Loucy (cell line): ENCODE measurements around the gene RAB44.

Source experiments
- EZH2phosphoT487 ChIP-seq: fragments of 200-600 bp; IDR thresholded peaks from 2 replicates; pipeline ENCODE4 v1.6.1; 2018; ENCODE audit warnings: antibody characterized with exemption, mild to moderate bottlenecking, moderate library complexity, borderline replicate concordance
- TF ChIP-seq, protein P1 (sequence below): fragments of 200-600 bp; sonication (generic); conservative IDR thresholded peaks from 2 replicates; pipeline ENCODE4 v1.5.1; 2014; ENCODE audit warnings: mild to moderate bottlenecking, antibody characterized with exemption, low read length

DNA sequence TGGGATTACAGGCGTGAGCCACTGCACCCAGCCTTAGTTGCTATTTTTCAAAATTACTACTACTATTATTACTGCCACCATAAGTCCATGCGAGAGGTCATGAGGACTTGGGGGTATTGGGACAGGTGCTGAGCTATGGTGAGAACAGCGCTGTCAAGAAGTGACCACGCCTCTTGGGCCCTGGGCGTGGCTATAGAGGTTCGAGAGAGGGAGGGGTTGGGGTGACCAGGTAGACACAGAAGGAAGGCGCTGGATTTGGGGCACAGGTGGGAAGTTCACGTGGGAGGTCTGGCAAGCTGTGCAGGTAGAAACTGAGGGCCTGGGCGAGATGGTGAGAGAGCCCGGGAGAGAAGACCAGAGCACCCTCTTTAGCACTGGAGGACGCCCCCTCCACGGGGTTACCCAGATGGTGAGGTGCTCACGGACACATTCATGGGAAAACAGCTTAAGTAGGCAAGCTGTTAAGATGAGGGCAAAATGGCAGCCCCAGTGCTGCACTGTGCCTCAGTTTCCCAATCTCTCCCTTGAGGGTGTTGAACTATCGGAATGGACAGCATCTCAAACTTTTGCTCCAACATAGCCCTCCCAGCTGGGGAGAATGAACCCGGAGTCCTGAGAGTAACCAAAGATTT, 61.0 kb downstream of the RAB44 start:
- TF ChIP-seq, protein P1, sequence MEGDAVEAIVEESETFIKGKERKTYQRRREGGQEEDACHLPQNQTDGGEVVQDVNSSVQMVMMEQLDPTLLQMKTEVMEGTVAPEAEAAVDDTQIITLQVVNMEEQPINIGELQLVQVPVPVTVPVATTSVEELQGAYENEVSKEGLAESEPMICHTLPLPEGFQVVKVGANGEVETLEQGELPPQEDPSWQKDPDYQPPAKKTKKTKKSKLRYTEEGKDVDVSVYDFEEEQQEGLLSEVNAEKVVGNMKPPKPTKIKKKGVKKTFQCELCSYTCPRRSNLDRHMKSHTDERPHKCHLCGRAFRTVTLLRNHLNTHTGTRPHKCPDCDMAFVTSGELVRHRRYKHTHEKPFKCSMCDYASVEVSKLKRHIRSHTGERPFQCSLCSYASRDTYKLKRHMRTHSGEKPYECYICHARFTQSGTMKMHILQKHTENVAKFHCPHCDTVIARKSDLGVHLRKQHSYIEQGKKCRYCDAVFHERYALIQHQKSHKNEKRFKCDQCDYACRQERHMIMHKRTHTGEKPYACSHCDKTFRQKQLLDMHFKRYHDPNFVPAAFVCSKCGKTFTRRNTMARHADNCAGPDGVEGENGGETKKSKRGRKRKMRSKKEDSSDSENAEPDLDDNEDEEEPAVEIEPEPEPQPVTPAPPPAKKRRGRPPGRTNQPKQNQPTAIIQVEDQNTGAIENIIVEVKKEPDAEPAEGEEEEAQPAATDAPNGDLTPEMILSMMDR: no peak
- TF ChIP-seq EZH2phosphoT487: no peak
